CD4-positive, alpha-beta memory T cell (primary cell): ENCODE measurements around the gene INPP4A. TPM values are rescaled to one million over a fixed set of nuclear protein-coding genes. Genes with fewer than 3 reads are reported as not detected.

ENCODE experiments used
- CTCF ChIA-PET: fragments of 350-600 bp; sonication (Branson Sonifier 250); formaldehyde crosslinking; loops from one replicate; lab custom pipeline; 2021; ENCODE audit warnings: inconsistent platforms; ENCODE audit not compliant: partially characterized antibody; lab: Charles Lee
- POLR2A ChIA-PET: fragments of 350-600 bp; sonication (Branson Sonifier 250); formaldehyde crosslinking; loops from one replicate; lab custom pipeline; 2021; ENCODE audit not compliant: partially characterized antibody; lab: Charles Lee
- DNase-seq, 5 donors: peaks; one replicate each; pipeline versions ENCODE4 v3.0.0 to v3.0.0-alpha.2; 2020 to 2022; ENCODE audit warnings: mixed read lengths in 1 of 5
- H3K27ac ChIP-seq: one replicate; pipeline ENCODE4 v1.7.0; 2013; ENCODE audit warnings: low read depth, low read length
- H3K27me3 ChIP-seq: 2 replicates; pipeline ENCODE4 v1.7.0; 2013; ENCODE audit warnings: mild to moderate bottlenecking, low read length, moderate library complexity; ENCODE audit not compliant: insufficient read depth
- H3K36me3 ChIP-seq: 2 replicates; pipeline ENCODE4 v1.7.0; 2013; ENCODE audit warnings: mild to moderate bottlenecking, low read length, moderate library complexity; ENCODE audit not compliant: insufficient read depth
- H3K4me1 ChIP-seq: 2 replicates; pipeline ENCODE4 v1.7.0; 2013; ENCODE audit warnings: mild to moderate bottlenecking, low read length, moderate library complexity; ENCODE audit not compliant: insufficient read depth
- H3K4me3 ChIP-seq, 2 donors: one replicate each; pipeline ENCODE4 v1.7.0; 2013; ENCODE audit warnings: low read length in 2 of 2, mild to moderate bottlenecking in 1 of 2
- H3K9me3 ChIP-seq, 2 donors: one replicate each; pipeline ENCODE4 v1.7.0; 2013; ENCODE audit warnings: low read length in 2 of 2, control low read depth in 1 of 2; ENCODE audit not compliant: control insufficient read depth in 1 of 2
- H3K27ac Mint-ChIP-seq, 7 donors: one replicate each; pipeline ENCODE4 v1.8.0; 2020 to 2021; ENCODE audit warnings: mixed read lengths in 7 of 7, mild to moderate bottlenecking in 6 of 7, inconsistent platforms in 3 of 7, moderate library complexity in 3 of 7
- H3K27me3 Mint-ChIP-seq, 2 donors: one replicate each; pipeline ENCODE4 v1.8.0; 2020 to 2021; ENCODE audit warnings: mixed read lengths in 2 of 2
- H3K36me3 Mint-ChIP-seq, 2 donors: one replicate each; pipeline ENCODE4 v1.8.0; 2020 to 2021; ENCODE audit warnings: mixed read lengths in 2 of 2, inconsistent platforms in 1 of 2, mild to moderate bottlenecking in 1 of 2
- H3K4me1 Mint-ChIP-seq, 4 donors: one replicate each; pipeline ENCODE4 v1.8.0; 2020 to 2021; ENCODE audit warnings: mixed read lengths in 4 of 4, mild to moderate bottlenecking in 1 of 4
- H3K4me3 Mint-ChIP-seq, 8 donors: one replicate each; pipeline ENCODE4 v1.8.0; 2020 to 2021; ENCODE audit warnings: mixed read lengths in 8 of 8, mild to moderate bottlenecking in 7 of 8, moderate library complexity in 6 of 8, inconsistent platforms in 3 of 8
- H3K9me3 Mint-ChIP-seq, 8 donors: one replicate each; pipeline ENCODE4 v1.8.0; 2020 to 2021; ENCODE audit warnings: mixed read lengths in 8 of 8, mild to moderate bottlenecking in 5 of 8, inconsistent platforms in 3 of 8, moderate library complexity in 1 of 8
- intact Hi-C: fragments of 100-400 bp; cut with micrococcal nuclease; formaldehyde crosslinking; loops from one replicate; pipeline ENCODE4 v1.15.1; 2023
- polyA plus RNA-seq, 2 donors: library from polyadenylated mRNA; unstranded; fragments of 300-500 nt; fragmentation: Illumina TruSeq; gene quantifications; one replicate each; pipeline ENCODE4 v1.2.3, GENCODE V29; 2021
- total RNA-seq, 2 experiments: library from RNA; stranded (reverse); gene quantifications; one replicate each; pipeline ENCODE4 v1.2.3, GENCODE V29; 2021

Gene INPP4A
- total and polyA plus RNA-seq, 4 experiments from 2014 or later, result 30.5 to 133 (median 91.9) TPM

GRCh38 chr2:98468621-98469236 lies 24.1 kb downstream of the INPP4A start:
- Histone ChIP-seq H3K27me3 (no peaks in the 10 kb centered on the region), H3K4me1 (peaks cover 97% of the 10 kb centered on the region), H3K4me3 (no peak overlapping the region), H3K27ac (peak overlapping the region; percentile 13), H3K36me3 (no peaks in the 10 kb centered on the region), H3K9me3 (no peaks in the 10 kb centered on the region)
- intact Hi-C loops, result no loop called here
- H3K4me1 Mint-ChIP-seq, result peaks cover 74 to 98% (median 87%) of the 10 kb centered on the region in 4 donors
- H3K4me3 Mint-ChIP-seq, result peak overlapping the region in 7 of 8 donors; percentile 59 to 86 (median 74)
- ChIA-PET CTCF (interaction anchor here (2.5 to 3.4 kb wide), 2 partner anchors 11 to 22 kb away, joined by 7 to 19 read pairs; no protein-coding TSS in a partner anchor), POLR2A (interaction anchor here (1.0 to 20.9 kb wide), 3 partner anchors 13 to 22 kb away, joined by 4 to 327 read pairs (median 9); no protein-coding TSS in a partner anchor)
- no peaks in the 10 kb centered on the region for H3K27me3 Mint-ChIP-seq
- H3K9me3 Mint-ChIP-seq, result peaks cover 0 to 2% (median 0%) of the 10 kb centered on the region in 8 donors
- peak overlapping the region; percentile 62 to 93 (median 91) for H3K27ac Mint-ChIP-seq
- no peak for DNase-seq
- peaks cover 7 to 9% of the 10 kb centered on the region in 2 donors for H3K36me3 Mint-ChIP-seq

- ChIA-PET POLR2A (interaction anchor here (0.7 to 20.9 kb wide), 6 partner anchors 11 to 25 kb away, joined by 3 to 327 read pairs (median 4); no protein-coding TSS in a partner anchor), CTCF (interaction anchor here (1.5 to 3.5 kb wide), 6 partner anchors 8 to 58 kb away, joined by 3 to 19 read pairs (median 12); no protein-coding TSS in a partner anchor)
- no peaks in the 10 kb centered on the region for H3K9me3 ChIP-seq
- no peak for DNase-seq
- Mint-ChIP-seq H3K4me1 (peaks cover 71 to 98% (median 87%) of the 10 kb centered on the region in 4 donors), H3K27ac (peak overlapping the region; percentile 63 to 87 (median 85)), H3K27me3 (no peaks in the 10 kb centered on the region), H3K4me3 (peak overlapping the region in 7 of 8 donors; percentile 50 to 79 (median 53)), H3K36me3 (peaks cover 7 to 9% of the 10 kb centered on the region in 2 donors), H3K9me3 (peaks cover 0 to 2% (median 0%) of the 10 kb centered on the region in 8 donors)
- no peaks in the 10 kb centered on the region for H3K36me3 ChIP-seq
- intact Hi-C loops, result no loop called here
- no peak overlapping the region for H3K4me3 ChIP-seq
- H3K4me1 ChIP-seq, result peaks cover 97% of the 10 kb centered on the region
- H3K27me3 ChIP-seq, result no peaks in the 10 kb centered on the region
- H3K27ac ChIP-seq, result no peak overlapping the region
Measured at GRCh38 chr2:98469862-98470544, 25.3 kb downstream of the INPP4A start.

- Histone ChIP-seq H3K36me3 (no peaks in the 10 kb centered on the region), H3K27ac (no peak overlapping the region), H3K4me3 (no peak overlapping the region), H3K27me3 (no peaks in the 10 kb centered on the region), H3K4me1 (peaks cover 97% of the 10 kb centered on the region), H3K9me3 (no peaks in the 10 kb centered on the region)
- peak overlapping the region; percentile 20 to 89 (median 64) for H3K4me3 Mint-ChIP-seq
- H3K4me1 Mint-ChIP-seq, result peaks cover 73 to 98% (median 86%) of the 10 kb centered on the region in 4 donors
- H3K9me3 Mint-ChIP-seq, result peaks cover 0 to 2% (median 0%) of the 10 kb centered on the region in 8 donors
- peak overlapping the region in 6 of 7 donors; percentile 49 to 94 (median 88) for H3K27ac Mint-ChIP-seq
- no peak for DNase-seq
- peaks cover 7 to 9% of the 10 kb centered on the region in 2 donors for H3K36me3 Mint-ChIP-seq
- intact Hi-C loops, result no loop called here
- H3K27me3 Mint-ChIP-seq, result no peaks in the 10 kb centered on the region
- CTCF ChIA-PET, result interaction anchor here (1.0 to 3.5 kb wide), 9 partner anchors 9 to 63 kb away, joined by 3 to 19 read pairs (median 6); no protein-coding TSS in a partner anchor
- POLR2A ChIA-PET, result interaction anchor here (0.9 to 2.3 kb wide), 8 partner anchors 9 to 25 kb away, joined by 3 to 9 read pairs (median 5); no protein-coding TSS in a partner anchor
Measured at GRCh38 chr2:98470851-98471255, 26.2 kb downstream of the INPP4A start.

- POLR2A ChIA-PET, result interaction anchor here (0.9 to 2.3 kb wide), 9 partner anchors 8 to 27 kb away, joined by 3 to 9 read pairs (median 6); partner anchors contain the start of gene INPP4A
- Histone ChIP-seq H3K27me3 (no peaks in the 10 kb centered on the region), H3K27ac (peak overlapping the region; percentile 30), H3K9me3 (no peaks in the 10 kb centered on the region), H3K4me1 (peaks cover 97% of the 10 kb centered on the region), H3K4me3 (no peak overlapping the region), H3K36me3 (no peaks in the 10 kb centered on the region)
- DNase-seq, result no peak
- Mint-ChIP-seq H3K9me3 (peaks cover 0 to 2% (median 0%) of the 10 kb centered on the region in 8 donors), H3K4me1 (peaks cover 67 to 98% (median 86%) of the 10 kb centered on the region in 4 donors), H3K4me3 (peak overlapping the region in 7 of 8 donors; percentile 57 to 89 (median 69)), H3K27me3 (no peaks in the 10 kb centered on the region), H3K36me3 (peaks cover 7 to 9% of the 10 kb centered on the region in 2 donors), H3K27ac (peak overlapping the region; percentile 79 to 98 (median 94))
- intact Hi-C loops, result no loop called here
- CTCF ChIA-PET, result interaction anchor here (0.9 to 3.5 kb wide), 9 partner anchors 8 to 63 kb away, joined by 3 to 19 read pairs (median 6); no protein-coding TSS in a partner anchor
Measured at GRCh38 chr2:98471402-98472131, 26.9 kb downstream of the INPP4A start.

- H3K4me1 Mint-ChIP-seq, result peaks cover 69 to 98% (median 86%) of the 10 kb centered on the region in 4 donors
- POLR2A ChIA-PET, result interaction anchor here (0.7 to 2.3 kb wide), 6 partner anchors 8 to 27 kb away, joined by 3 to 9 read pairs (median 6); partner anchors contain the start of gene INPP4A
- no peak overlapping the region for H3K4me3 ChIP-seq
Measured at GRCh38 chr2:98472132-98472650, 27.5 kb downstream of the INPP4A start.

More at GRCh38 chr2:98472132-98472650, 27.5 kb downstream of the INPP4A start:
- H3K27ac Mint-ChIP-seq, result peak overlapping the region; percentile 73 to 98 (median 94)
- H3K27me3 Mint-ChIP-seq, result no peaks in the 10 kb centered on the region
- no peak for DNase-seq
- CTCF ChIA-PET, result interaction anchor here (0.9 to 3.5 kb wide), 5 partner anchors 8 to 60 kb away, joined by 3 to 18 read pairs (median 9); no protein-coding TSS in a partner anchor
- no peaks in the 10 kb centered on the region for H3K36me3 ChIP-seq
- peaks cover 0 to 2% (median 0%) of the 10 kb centered on the region in 8 donors for H3K9me3 Mint-ChIP-seq
- no peaks in the 10 kb centered on the region for H3K9me3 ChIP-seq
- peaks cover 97% of the 10 kb centered on the region for H3K4me1 ChIP-seq
- no peaks in the 10 kb centered on the region for H3K27me3 ChIP-seq
- intact Hi-C loops, result no loop called here
- peak overlapping the region in 7 of 8 donors; percentile 57 to 92 (median 76) for H3K4me3 Mint-ChIP-seq
- H3K27ac ChIP-seq, result peak overlapping the region; percentile 30
- H3K36me3 Mint-ChIP-seq, result peaks cover 10 to 11% of the 10 kb centered on the region in 2 donors
